Neural progenitor cell (in vitro differentiated cells): ENCODE measurements around the gene NCKIPSD. TPM values are rescaled to one million over a fixed set of nuclear protein-coding genes. Genes with fewer than 3 reads are reported as not detected.

Experiments used
- DNase-seq: peaks from one replicate; pipeline ENCODE4 v3.0.0-alpha.2; 2016; ENCODE audit warnings: low spot score
- H2AFZ ChIP-seq: fragments of 200-600 bp; sonication (generic); replicated peaks from 2 replicates; pipeline ENCODE4 v1.6.1; 2016; ENCODE audit warnings: antibody characterized with exemption
- H3F3A ChIP-seq: fragments of 200-600 bp; sonication (generic); 2 replicates; pipeline ENCODE4 v1.6.1; 2016; ENCODE audit warnings: antibody characterized with exemption, low read depth
- H3K27ac ChIP-seq: fragments of 200-600 bp; sonication (generic); 2 replicates; pipeline ENCODE4 v1.5.1; 2016; ENCODE audit warnings: mild to moderate bottlenecking
- H3K27me3 ChIP-seq: fragments of 200-600 bp; sonication (generic); 2 replicates; pipeline ENCODE4 v1.6.1; 2016; ENCODE audit warnings: mild to moderate bottlenecking, moderate library complexity
- H3K36me3 ChIP-seq: fragments of 200-600 bp; sonication (generic); 2 replicates; pipeline ENCODE4 v1.5.1; 2016
- H3K4me1 ChIP-seq: fragments of 200-600 bp; sonication (generic); 2 replicates; pipeline ENCODE4 v1.6.1; 2016; ENCODE audit warnings: mixed run types
- H3K4me2 ChIP-seq: fragments of 200-600 bp; sonication (generic); 2 replicates; pipeline ENCODE4 v1.6.1; 2016
- H3K4me3 ChIP-seq: fragments of 200-600 bp; sonication (generic); 2 replicates; pipeline ENCODE4 v1.5.1; 2016
- H3K79me2 ChIP-seq: fragments of 200-600 bp; sonication (generic); 2 replicates; pipeline ENCODE4 v1.6.1; 2016; ENCODE audit warnings: low read depth
- H3K9ac ChIP-seq: fragments of 200-600 bp; sonication (generic); 2 replicates; pipeline ENCODE4 v1.6.1; 2016
- H3K9me3 ChIP-seq: fragments of 200-600 bp; sonication (generic); 2 replicates; pipeline ENCODE4 v1.5.1; 2016; ENCODE audit warnings: low read depth
- H4K20me1 ChIP-seq: fragments of 200-600 bp; sonication (generic); 2 replicates; pipeline ENCODE4 v1.6.1; 2016; ENCODE audit warnings: low read depth
- H3K27ac Mint-ChIP-seq: 3 replicates; pipeline ENCODE4 v1.8.0; 2021; ENCODE audit warnings: mixed read lengths
- H3K27me3 Mint-ChIP-seq: 2 replicates; pipeline ENCODE4 v1.8.0; 2022; ENCODE audit warnings: low read depth, mild to moderate bottlenecking, inconsistent platforms, moderate library complexity, mixed read lengths; ENCODE audit not compliant: insufficient read depth
- H3K36me3 Mint-ChIP-seq: 3 replicates; pipeline ENCODE4 v1.8.0; 2021; ENCODE audit warnings: mixed read lengths
- H3K4me1 Mint-ChIP-seq: 3 replicates; pipeline ENCODE4 v1.8.0; 2021; ENCODE audit warnings: mixed read lengths
- H3K4me3 Mint-ChIP-seq: 3 replicates; pipeline ENCODE4 v1.8.0; 2021; ENCODE audit warnings: mild to moderate bottlenecking, moderate library complexity, mixed read lengths
- H3K9me3 Mint-ChIP-seq: 3 replicates; pipeline ENCODE4 v1.8.0; 2020; ENCODE audit warnings: mixed read lengths
- EZH2 ChIP-seq: fragments of 200-600 bp; sonication (generic); IDR thresholded peaks from 2 replicates; pipeline ENCODE4 v1.6.1; 2017; ENCODE audit warnings: antibody characterized with exemption, mild to moderate bottlenecking, moderate library complexity
- EZH2phosphoT487 ChIP-seq: fragments of 200-600 bp; sonication (generic); IDR thresholded peaks from 2 replicates; pipeline ENCODE4 v1.6.1; 2017; ENCODE audit warnings: antibody characterized with exemption
- total RNA-seq: library from RNA; depleted of rRNA; stranded (reverse); fragments of >200 nt; gene quantifications from 2 replicates; pipeline ENCODE4 v1.2.3, GENCODE V29; 2015; ENCODE audit warnings: low replicate concordance
- TF ChIP-seq, protein P1 (sequence below): fragments of 200-600 bp; sonication (generic); IDR thresholded peaks from 2 replicates; pipeline ENCODE4 v1.5.1; 2017; ENCODE audit warnings: antibody characterized with exemption, mild to moderate bottlenecking

NCKIPSD gene
- total RNA-seq, 1 donor from 2014 or later = 32.8 TPM

DNA sequence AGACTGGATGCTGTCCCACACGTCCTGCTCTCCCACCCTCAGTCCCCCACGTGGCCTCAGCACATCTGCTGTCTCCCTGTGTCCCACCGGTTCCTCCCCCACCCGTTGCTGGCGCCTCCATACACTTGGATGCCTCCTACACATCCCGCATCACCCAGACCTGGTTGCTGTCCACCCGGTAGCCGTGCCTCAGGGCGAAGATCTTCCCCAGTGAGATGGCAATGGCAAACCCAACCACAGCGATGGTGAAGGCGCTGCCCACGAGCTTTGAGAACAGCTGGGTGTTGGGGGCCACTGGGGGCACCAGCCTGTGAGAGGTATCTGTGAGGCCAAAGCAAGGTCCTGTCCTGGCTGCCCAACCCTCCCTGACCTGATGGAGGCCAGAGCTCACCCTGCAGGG, 54.9 kb downstream of the NCKIPSD start:
- H3K9ac ChIP-seq = no peak overlapping the region
- Mint-ChIP-seq H3K9me3 (no peaks in the 10 kb centered on the region), H3K4me1 (peaks cover 26% of the 10 kb centered on the region), H3K4me3 (no peak overlapping the region), H3K36me3 (peaks cover 32% of the 10 kb centered on the region), H3K27me3 (peaks cover 8% of the 10 kb centered on the region), H3K27ac (no peak overlapping the region)
- H4K20me1 ChIP-seq = peaks cover 29% of the 10 kb centered on the region
- H3K27me3 ChIP-seq = no peaks in the 10 kb centered on the region
- no peak overlapping the region for H3K4me3 ChIP-seq
- TF ChIP-seq, protein P1, sequence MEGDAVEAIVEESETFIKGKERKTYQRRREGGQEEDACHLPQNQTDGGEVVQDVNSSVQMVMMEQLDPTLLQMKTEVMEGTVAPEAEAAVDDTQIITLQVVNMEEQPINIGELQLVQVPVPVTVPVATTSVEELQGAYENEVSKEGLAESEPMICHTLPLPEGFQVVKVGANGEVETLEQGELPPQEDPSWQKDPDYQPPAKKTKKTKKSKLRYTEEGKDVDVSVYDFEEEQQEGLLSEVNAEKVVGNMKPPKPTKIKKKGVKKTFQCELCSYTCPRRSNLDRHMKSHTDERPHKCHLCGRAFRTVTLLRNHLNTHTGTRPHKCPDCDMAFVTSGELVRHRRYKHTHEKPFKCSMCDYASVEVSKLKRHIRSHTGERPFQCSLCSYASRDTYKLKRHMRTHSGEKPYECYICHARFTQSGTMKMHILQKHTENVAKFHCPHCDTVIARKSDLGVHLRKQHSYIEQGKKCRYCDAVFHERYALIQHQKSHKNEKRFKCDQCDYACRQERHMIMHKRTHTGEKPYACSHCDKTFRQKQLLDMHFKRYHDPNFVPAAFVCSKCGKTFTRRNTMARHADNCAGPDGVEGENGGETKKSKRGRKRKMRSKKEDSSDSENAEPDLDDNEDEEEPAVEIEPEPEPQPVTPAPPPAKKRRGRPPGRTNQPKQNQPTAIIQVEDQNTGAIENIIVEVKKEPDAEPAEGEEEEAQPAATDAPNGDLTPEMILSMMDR = no peak
- TF ChIP-seq EZH2 = no peak
- TF ChIP-seq EZH2phosphoT487 = no peak
- H3K9me3 ChIP-seq = no peaks in the 10 kb centered on the region
- peaks cover 6% of the 10 kb centered on the region for H3K4me1 ChIP-seq
- peaks cover 14% of the 10 kb centered on the region for H3K79me2 ChIP-seq
- H3K27ac ChIP-seq = no peak overlapping the region
- no peaks in the 10 kb centered on the region for H3K36me3 ChIP-seq
- peaks cover 12% of the 10 kb centered on the region for H3F3A ChIP-seq
- H3K4me2 ChIP-seq = no peak overlapping the region
- H2AFZ ChIP-seq = no peak overlapping the region
- no peak for DNase-seq

DNA sequence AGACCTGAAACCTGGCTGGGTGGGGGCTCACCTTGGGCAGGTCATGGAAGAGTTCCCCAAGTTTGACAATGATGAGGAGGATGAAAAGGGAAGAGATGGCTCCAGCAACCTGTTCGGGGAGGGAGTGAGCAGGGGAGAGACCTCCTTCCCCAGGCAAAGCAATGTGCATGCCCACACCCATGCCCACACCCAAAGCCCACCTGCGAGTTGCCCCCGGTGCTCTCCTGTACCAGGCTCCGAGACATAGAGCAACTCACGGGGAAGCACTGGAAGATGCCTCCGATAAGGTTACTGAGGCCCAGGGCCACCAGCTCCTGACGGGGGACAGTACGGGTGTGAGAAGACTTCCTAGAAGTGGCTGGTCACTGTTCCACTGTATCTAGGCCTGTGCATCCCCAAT, 55.3 kb downstream of the NCKIPSD start:
- Histone ChIP-seq H3K4me1 (peaks cover 6% of the 10 kb centered on the region), H3K9me3 (no peaks in the 10 kb centered on the region), H3K27me3 (no peaks in the 10 kb centered on the region), H3K4me2 (no peak overlapping the region), H3F3A (peaks cover 8% of the 10 kb centered on the region), H3K79me2 (peaks cover 14% of the 10 kb centered on the region), H3K36me3 (no peaks in the 10 kb centered on the region), H3K27ac (no peak overlapping the region), H4K20me1 (peaks cover 29% of the 10 kb centered on the region), H3K4me3 (no peak overlapping the region), H3K9ac (no peak overlapping the region), H2AFZ (no peak overlapping the region)
- Mint-ChIP-seq H3K27ac (no peak overlapping the region), H3K27me3 (peaks cover 8% of the 10 kb centered on the region), H3K4me3 (peak overlapping the region; percentile 61), H3K4me1 (peaks cover 26% of the 10 kb centered on the region), H3K9me3 (no peaks in the 10 kb centered on the region), H3K36me3 (peaks cover 32% of the 10 kb centered on the region)
- TF ChIP-seq EZH2phosphoT487 (no peak), EZH2 (no peak)
- TF ChIP-seq, protein P1 = no peak
- no peak for DNase-seq

DNA sequence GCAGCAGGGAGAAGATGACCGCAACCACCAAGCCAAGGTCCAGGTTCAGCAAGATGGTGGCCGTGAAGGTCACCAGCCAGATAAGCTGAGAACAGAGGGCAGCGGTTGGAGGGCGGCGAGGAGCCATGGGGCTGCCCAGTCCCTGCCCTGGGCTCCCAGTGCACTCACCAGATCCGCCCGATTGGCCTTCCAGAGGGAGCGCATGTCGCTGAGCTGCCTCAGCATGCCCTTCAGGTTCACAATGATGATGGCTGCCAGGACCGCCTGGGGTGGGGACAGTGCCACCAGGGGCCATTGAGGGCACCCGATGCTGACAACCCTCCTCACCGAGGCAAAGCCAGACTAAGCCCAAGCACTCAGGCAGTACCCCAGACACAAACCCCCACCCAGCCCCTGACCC, 55.8 kb downstream of the NCKIPSD start:
- DNase-seq = no peak
- Mint-ChIP-seq H3K4me3 (no peak overlapping the region), H3K9me3 (no peaks in the 10 kb centered on the region), H3K4me1 (peaks cover 27% of the 10 kb centered on the region), H3K36me3 (peaks cover 34% of the 10 kb centered on the region), H3K27me3 (peaks cover 8% of the 10 kb centered on the region), H3K27ac (no peak overlapping the region)
- TF ChIP-seq EZH2phosphoT487 (no peak), EZH2 (no peak)
- TF ChIP-seq, protein P1 = no peak
- no peak overlapping the region for H2AFZ ChIP-seq
- peaks cover 14% of the 10 kb centered on the region for H3K79me2 ChIP-seq
- no peak overlapping the region for H3K4me3 ChIP-seq
- no peaks in the 10 kb centered on the region for H3K27me3 ChIP-seq
- peaks cover 29% of the 10 kb centered on the region for H4K20me1 ChIP-seq
- H3K27ac ChIP-seq = no peak overlapping the region
- H3K9ac ChIP-seq = no peak overlapping the region
- H3K4me1 ChIP-seq = peaks cover 6% of the 10 kb centered on the region
- H3F3A ChIP-seq = peaks cover 5% of the 10 kb centered on the region
- H3K9me3 ChIP-seq = no peaks in the 10 kb centered on the region
- H3K36me3 ChIP-seq = no peaks in the 10 kb centered on the region
- no peak overlapping the region for H3K4me2 ChIP-seq
